IPS-18c (cell line): Measurements from ENCODE around the gene AGA.
A peak's percentile ranks its signal among the peaks of the same experiment; 100 is the strongest.

Experiments
- H3K4me3 ChIP-seq: 2 replicates; pipeline ENCODE4 v1.7.0; 2013; ENCODE audit warnings: low read depth, mild to moderate bottlenecking, low read length, moderate library complexity; ENCODE audit not compliant: insufficient read depth
- H3K9me3 ChIP-seq: one replicate; pipeline ENCODE4 v1.6.1; 2013; ENCODE audit warnings: mild to moderate bottlenecking, low read length, moderate library complexity; ENCODE audit not compliant: control insufficient read depth, insufficient read depth

The AGA gene

GRCh38 chr4:177441803-177442622 is at the start of gene AGA:
AGA (minus strand) TSS chr4:177442437; CDS start chr4:177442375, 62 bp downstream.
- peaks cover 2% of the 10 kb centered on the region for H3K9me3 ChIP-seq
- H3K4me3 ChIP-seq, result peak within 1 kb of the TSS; percentile 81

GRCh38 chr4:177492022-177492421 is 49.8 kb upstream of the AGA start:
- Histone ChIP-seq H3K9me3 (no peaks in the 10 kb centered on the region), H3K4me3 (no peak overlapping the region)

- Histone ChIP-seq H3K9me3 (no peaks in the 10 kb centered on the region), H3K4me3 (no peak overlapping the region)
These were observed 48.5 kb upstream of the AGA start for GRCh38 chr4:177490769-177491168.

- H3K4me3 ChIP-seq, result no peak overlapping the region
- no peaks in the 10 kb centered on the region for H3K9me3 ChIP-seq
These were observed 47.4 kb upstream of the AGA start for GRCh38 chr4:177489471-177490246.

GRCh38 chr4:177487977-177488376 is 45.7 kb upstream of the AGA start:
- H3K9me3 ChIP-seq, result no peaks in the 10 kb centered on the region

GRCh38 chr4:177485528-177485927 is 43.3 kb upstream of the AGA start:
- Histone ChIP-seq H3K9me3 (no peaks in the 10 kb centered on the region), H3K4me3 (no peak overlapping the region)

More at GRCh38 chr4:177487977-177488376, 45.7 kb upstream of the AGA start:
- H3K4me3 ChIP-seq, result no peak overlapping the region

GRCh38 chr4:177484613-177485021 is 42.4 kb upstream of the AGA start:
- no peak overlapping the region for H3K4me3 ChIP-seq
- H3K9me3 ChIP-seq, result no peaks in the 10 kb centered on the region

- Histone ChIP-seq H3K9me3 (no peaks in the 10 kb centered on the region), H3K4me3 (no peak overlapping the region)
These were observed 41.5 kb upstream of the AGA start for GRCh38 chr4:177483760-177484159.

GRCh38 chr4:177483271-177483670 is 41.0 kb upstream of the AGA start:
- Histone ChIP-seq H3K4me3 (no peak overlapping the region), H3K9me3 (no peaks in the 10 kb centered on the region)

GRCh38 chr4:177482367-177482766 is 40.1 kb upstream of the AGA start:
- Histone ChIP-seq H3K9me3 (no peaks in the 10 kb centered on the region), H3K4me3 (no peak overlapping the region)

GRCh38 chr4:177480795-177481194 is 38.6 kb upstream of the AGA start:
- no peaks in the 10 kb centered on the region for H3K9me3 ChIP-seq
- no peak overlapping the region for H3K4me3 ChIP-seq

- Histone ChIP-seq H3K9me3 (no peaks in the 10 kb centered on the region), H3K4me3 (no peak overlapping the region)
These were observed 36.8 kb upstream of the AGA start for GRCh38 chr4:177479063-177479462.

GRCh38 chr4:177478496-177478895 is 36.3 kb upstream of the AGA start:
- Histone ChIP-seq H3K4me3 (no peak overlapping the region), H3K9me3 (no peaks in the 10 kb centered on the region)

GRCh38 chr4:177473991-177474390 is 31.8 kb upstream of the AGA start:
- no peaks in the 10 kb centered on the region for H3K9me3 ChIP-seq
- H3K4me3 ChIP-seq, result no peak overlapping the region

GRCh38 chr4:177464026-177464425 is 21.8 kb upstream of the AGA start:
- Histone ChIP-seq H3K4me3 (no peak overlapping the region), H3K9me3 (no peaks in the 10 kb centered on the region)

- no peaks in the 10 kb centered on the region for H3K9me3 ChIP-seq
- no peak overlapping the region for H3K4me3 ChIP-seq
These were observed 19.4 kb upstream of the AGA start for GRCh38 chr4:177461606-177462005.

- no peak overlapping the region for H3K4me3 ChIP-seq
- no peaks in the 10 kb centered on the region for H3K9me3 ChIP-seq
These were observed 18.2 kb upstream of the AGA start for GRCh38 chr4:177460460-177460859.

GRCh38 chr4:177455561-177455970 is 13.3 kb upstream of the AGA start:
- no peaks in the 10 kb centered on the region for H3K9me3 ChIP-seq
- H3K4me3 ChIP-seq, result no peak overlapping the region
